RPMI7951 (cell line): ENCODE measurements around the gene GALNT18. TPM values are rescaled to one million over a fixed set of nuclear protein-coding genes. Genes with fewer than 3 reads are reported as not detected.

Experiments
- DNase-seq: peaks from one replicate; pipeline ENCODE4 v3.0.0-alpha.2; 2012; ENCODE audit warnings: low read depth
- total RNA-seq: library from RNA; depleted of rRNA; stranded (reverse); fragments of >200 nt; shearing (Covaris generic); gene quantifications from 2 replicates; pipeline ENCODE4 v1.2.3, GENCODE V29; 2014

GALNT18 gene
- total RNA-seq, 1 experiment from 2014 or later = 12.3 TPM

DNA sequence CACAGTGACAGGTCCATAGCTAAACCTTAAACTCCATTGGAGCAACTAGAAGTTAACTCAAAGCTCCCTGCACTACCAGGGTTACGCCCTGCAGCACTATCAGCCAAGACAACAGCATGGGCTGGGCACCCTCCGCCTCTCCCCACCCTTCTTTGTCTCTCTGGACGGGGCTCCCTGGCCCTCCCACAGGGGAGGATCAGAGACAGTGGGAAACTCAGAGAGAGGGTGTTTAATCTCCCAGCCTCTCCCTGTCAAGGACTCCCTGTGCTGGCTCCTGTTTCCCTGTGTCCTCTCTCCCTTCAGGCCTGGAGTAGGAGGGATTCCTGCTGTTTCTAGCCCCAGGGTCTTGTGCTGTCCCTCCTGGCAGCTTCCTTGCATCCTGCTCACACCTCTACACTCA, 211.9 kb downstream of the GALNT18 start:
- no peak for DNase-seq

- DNase-seq = no peak
Observed at GRCh38 chr11:11409224-11409623, 212.6 kb downstream of the GALNT18 start.

- DNase-seq = peak; percentile 88
Observed at GRCh38 chr11:11408436-11409221, 213.2 kb downstream of the GALNT18 start.

DNA sequence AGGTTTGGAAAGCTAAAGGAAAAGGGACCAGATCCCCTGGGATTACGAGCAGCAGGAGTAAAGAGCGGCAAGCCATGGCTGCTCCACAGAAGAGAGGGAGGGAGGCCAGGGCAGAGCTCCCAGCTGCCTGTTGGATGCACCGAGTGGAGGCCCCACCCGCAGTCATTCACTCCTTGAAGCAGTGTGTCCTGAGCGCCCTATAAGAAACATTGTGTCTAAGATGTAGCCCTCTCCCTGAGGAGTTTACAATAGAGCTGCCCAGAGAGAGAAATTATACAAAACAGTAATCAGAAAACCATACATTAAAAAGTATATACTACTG, 214.1 kb downstream of the GALNT18 start:
- DNase-seq = no peak

DNA sequence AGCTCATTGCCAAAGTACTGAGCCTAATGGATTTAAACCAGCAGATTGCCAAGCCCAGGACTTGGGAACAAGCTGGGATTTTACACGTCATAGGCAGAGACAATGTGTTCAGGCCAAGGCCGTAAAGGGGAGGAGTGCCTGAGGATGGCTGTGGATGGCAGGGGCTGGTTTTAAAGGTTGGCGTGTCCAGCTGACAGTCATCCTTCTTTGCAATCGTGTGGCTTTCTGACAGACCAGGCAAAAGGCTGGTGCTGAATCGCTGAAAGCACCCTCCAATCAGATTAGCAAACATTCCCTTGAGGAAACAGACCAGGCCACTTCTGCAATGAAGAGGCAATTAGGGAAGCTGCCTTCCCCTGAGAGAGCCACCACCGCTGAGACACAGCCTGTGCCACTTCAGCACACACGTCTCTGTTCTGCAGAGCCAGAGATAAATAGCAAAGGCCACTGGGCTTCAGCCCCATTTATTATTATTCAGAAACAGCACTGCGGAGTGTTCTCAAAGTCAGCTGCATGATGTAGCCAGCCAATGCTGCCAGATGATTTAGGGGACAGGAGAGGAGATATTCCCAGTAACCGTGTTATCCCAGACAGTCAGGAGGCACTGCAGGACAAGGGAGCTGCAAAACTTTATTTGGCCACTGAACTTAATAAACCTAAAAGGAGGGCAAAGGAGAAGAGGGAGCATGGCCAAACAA, 214.6 kb downstream of the GALNT18 start:
- no peak for DNase-seq

DNA sequence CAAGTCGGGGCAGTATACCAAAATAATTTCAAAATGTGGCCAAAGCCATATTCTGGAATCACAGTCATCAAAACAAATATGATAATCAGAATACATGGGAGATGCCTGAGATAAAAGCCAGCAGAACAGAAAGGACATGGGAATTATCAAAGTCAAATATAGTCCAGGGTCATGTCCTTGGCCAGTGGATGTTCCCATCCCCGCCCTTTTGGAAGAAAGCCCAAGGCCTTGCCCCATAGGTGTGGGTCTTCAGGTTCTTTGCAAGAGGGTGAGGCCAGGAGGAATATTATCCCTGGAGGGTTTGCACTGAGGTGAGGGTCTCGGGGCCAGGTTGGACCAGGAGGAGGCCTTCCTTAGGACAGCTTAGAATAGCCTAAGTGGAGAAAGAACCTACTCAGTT, 215.2 kb downstream of the GALNT18 start:
- no peak for DNase-seq

DNA sequence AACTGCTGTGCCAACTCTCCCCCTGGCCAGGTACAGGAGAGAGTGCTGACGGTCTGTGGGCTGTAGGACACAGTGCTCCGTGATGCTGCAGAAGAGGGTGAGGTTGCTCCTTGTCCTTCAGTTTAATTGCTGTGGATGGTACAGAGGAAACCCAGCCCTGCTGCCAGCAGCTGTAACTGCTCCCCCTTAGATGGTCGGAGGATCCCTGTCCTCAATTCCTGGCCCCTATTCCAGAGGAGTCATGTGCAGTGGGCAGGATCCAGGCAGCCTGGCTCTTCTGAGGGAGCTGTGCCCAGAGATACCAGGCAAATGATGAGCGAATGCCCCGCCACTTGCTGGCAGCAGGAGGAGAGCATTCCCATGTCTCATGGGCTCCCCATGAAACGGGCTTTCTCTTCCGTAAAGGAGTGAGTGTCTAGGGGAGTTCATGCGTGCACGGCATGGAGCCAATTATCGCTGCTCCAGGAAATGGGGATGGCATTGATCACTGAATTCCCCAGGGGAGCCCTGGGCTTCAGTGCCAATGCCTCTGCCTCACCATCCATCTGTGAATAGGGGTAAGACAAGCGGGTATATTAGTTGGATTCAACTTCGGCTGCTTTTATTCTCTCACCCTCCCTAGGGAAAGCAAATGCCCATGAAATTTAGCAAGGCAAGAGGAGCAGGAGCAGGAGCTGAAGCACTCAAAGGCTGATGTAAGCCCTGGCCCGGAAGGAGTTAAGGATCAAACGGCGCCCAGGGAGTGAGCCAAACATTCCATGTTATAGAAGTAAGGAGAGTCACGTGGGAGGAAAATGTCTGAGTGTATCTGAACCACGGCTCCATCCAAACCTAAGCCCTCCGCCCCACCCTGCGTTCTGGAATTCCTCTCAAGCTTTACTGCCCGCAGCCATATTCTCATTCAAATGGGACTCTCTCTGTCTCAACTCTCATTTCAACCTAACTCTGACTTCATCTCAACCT, 217.8 kb downstream of the GALNT18 start:
- DNase-seq = no peak

DNA sequence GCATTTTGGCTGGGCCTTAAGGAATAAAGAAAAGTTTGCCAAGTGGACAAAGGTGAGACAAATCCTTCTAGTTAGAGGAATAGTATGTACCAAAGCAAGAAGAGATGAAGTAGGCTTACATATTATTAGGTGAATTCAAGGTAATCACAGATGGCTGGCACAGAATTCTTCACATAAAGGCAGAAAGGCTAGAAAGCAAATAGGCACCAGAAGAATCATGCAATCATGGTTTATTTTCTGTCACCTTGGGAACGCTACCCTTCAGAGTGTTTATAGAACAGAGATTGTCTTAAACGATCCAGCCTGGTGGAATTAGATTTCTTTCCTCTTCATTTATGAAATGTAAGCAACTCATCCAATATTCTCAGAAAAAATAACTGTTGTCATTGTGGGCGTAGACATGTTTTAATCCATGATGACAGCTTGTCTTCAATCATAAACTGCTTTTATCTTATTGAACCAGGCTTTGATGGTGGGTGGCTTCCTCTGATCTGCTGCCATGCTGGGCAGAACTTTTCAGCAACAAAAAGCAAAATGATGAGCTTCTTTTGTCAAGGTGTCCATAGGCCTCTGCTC, 219.8 kb downstream of the GALNT18 start:
- no peak for DNase-seq

GRCh38 chr11:11400635-11401232, 221.1 kb downstream of the GALNT18 start:
- DNase-seq = no peak

GRCh38 chr11:11400121-11400520, 221.7 kb downstream of the GALNT18 start:
- DNase-seq = no peak

- no peak for DNase-seq
Observed at GRCh38 chr11:11397781-11398180, 224.0 kb downstream of the GALNT18 start.

- no peak for DNase-seq
Observed at GRCh38 chr11:11397036-11397415, 224.8 kb downstream of the GALNT18 start.

GRCh38 chr11:11396301-11397035, 225.3 kb downstream of the GALNT18 start:
- peak; percentile 93 for DNase-seq

DNA sequence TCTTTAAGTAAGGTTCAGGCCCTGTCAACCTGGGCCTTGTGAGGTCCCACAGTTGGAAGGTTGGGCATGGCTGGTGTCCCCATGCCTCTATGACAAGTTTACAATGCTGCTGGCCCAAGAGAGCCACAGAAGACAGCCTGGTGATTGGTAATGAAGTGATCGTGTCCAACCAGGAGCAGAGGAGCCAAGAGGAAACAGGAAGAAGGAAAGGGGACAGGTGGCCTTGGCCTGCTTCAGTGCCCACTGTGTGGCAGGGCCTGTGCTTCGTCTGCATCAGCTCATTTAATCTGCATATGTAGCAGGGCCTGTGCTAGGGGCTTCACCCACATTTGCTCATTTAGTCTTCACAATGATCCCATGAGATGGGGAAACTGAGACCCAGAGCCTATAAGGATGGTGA, 226.7 kb downstream of the GALNT18 start:
- no peak for DNase-seq

DNA sequence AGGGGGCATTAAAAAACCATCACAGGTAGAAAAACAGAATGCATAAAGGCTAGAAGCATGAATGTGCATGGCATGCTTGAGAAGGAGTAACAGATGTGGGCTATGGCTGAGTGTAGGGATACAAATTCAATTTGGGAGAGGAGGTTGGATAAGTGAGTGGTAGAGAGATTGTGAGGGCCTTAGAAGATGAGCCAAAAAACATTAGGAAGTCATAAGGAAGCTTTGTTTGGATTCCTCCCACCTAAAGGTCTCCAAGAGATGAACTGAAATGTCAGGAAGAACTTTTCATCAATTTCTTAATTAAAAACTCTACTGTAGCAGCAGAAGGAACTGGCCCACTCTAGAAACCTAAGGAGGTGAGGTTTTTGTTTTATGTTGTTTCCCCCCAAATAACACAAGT, 227.6 kb downstream of the GALNT18 start:
- DNase-seq = no peak

DNA sequence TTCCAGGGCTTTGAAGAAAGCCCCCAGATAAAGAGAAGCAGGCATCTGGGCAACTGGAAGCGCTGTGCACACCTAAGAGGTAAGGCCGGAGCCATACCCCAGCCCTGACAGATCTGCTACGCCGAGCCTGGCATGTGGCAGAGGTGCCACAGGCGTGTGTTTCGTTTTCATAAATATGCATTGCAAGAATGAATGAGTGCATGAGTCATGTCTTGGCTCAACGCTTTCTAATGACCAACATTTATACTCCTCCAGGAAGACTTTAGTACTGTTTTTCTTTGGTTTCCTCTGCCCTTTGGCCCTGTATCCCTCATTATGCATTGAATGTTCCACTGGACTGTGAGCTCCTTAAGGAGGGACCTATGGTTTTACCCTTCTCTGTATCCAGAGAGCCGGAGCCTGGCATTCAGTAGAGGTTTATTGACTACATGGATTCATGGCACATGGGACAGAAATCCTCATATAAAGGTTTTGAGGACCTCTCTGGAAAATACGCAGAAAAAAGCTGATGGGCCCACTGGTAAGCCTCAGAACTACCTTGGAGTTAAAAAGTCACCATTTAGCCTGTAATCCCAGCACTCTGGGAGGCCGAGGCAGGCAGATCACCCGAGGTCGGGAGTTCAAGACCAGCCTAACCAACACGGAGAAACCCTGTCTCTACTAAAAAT, 229.9 kb downstream of the GALNT18 start:
- DNase-seq = peak; percentile 90

GRCh38 chr11:11391169-11391568, 230.6 kb downstream of the GALNT18 start:
- no peak for DNase-seq

DNA sequence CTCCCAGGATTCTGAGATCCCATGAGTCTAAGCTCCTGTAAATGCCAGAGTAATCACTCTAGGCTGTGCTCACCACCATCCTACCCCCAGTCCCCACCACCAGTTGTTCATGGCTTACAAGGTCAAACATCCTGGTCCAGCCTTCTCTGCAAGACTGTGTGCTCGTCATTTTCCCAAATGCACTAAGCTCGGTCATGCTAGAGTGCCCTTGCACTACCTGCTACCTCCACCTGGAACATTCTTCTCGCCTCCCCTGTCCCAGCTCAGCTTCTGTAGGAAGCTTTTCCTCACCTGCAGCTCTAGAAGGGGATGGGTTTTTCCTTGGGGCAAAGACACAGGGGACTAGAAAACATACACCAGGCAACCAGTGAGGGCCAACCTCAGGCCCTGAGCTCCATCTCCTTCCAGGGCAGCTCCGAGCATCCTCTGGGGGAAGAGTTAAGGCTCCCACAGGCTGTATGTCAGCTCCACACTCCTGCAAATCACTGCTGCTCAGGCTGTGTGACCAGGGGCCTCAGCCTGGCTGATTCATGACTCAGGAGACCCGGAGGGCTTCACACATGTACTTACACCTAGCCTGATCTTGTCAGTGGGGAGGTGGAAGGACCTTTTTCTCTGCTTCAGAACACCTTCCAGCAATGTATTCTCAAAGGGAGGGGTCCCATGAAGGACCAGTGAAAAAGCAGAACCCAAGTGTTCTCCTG, 231.6 kb downstream of the GALNT18 start:
- DNase-seq = no peak

- DNase-seq = no peak
Observed at GRCh38 chr11:11389238-11389637, 232.6 kb downstream of the GALNT18 start.
